Fibroblast of the aortic adventitia (primary cell): ENCODE results near the gene CCDC136. TPM values are rescaled to one million over a fixed set of nuclear protein-coding genes. Genes with fewer than 3 reads are reported as not detected.
A peak's percentile ranks its signal among the peaks of the same experiment; 100 is the strongest.

Experiments
- DNase-seq: peaks from one replicate; pipeline ENCODE4 v3.0.0-alpha.2; 2010; ENCODE audit warnings: low read depth
- H3K4me3 ChIP-seq: 2 replicates; pipeline ENCODE4 v1.5.1; 2011; ENCODE audit warnings: low read depth, mild to moderate bottlenecking, control low read depth, low read length, moderate library complexity
- CTCF ChIP-seq: IDR thresholded peaks from 2 replicates; pipeline ENCODE4 v1.5.1; 2011; ENCODE audit warnings: mild to moderate bottlenecking, low read length, control low read depth, inconsistent platforms; ENCODE audit not compliant: insufficient read depth
- total RNA-seq: library from RNA; depleted of rRNA; stranded (reverse); fragments of >200 nt; gene quantifications from 2 replicates; pipeline ENCODE4 v1.2.3, GENCODE V29; 2012; ENCODE audit warnings: low replicate concordance

The CCDC136 gene
- total RNA-seq, 1 donor, result 9.9 TPM

GRCh38 chr7:128794020-128794419 lies 2.3 kb downstream of the CCDC136 start:
- H3K4me3 ChIP-seq, result no peak overlapping the region
- no peak for TF ChIP-seq CTCF
- no peak for DNase-seq

DNA sequence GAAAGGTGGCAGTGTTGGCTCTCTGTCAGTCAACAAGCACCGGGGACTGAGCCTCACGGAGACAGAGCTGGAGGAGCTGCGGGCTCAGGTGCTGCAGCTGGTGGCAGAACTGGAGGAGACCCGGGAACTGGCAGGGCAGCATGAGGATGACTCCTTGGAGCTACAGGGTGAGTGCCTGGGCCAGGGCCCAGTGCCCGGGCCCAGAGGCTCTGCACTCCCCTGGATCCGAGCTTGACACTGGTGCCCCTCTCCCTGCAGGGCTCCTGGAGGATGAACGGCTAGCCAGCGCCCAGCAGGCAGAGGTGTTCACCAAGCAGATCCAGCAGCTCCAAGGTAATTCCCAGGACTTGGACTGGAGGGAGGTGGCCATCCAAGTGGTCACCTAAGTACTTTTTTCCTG lies 2.7 kb downstream of the CCDC136 start:
- H3K4me3 ChIP-seq, result no peak overlapping the region
- DNase-seq, result no peak
- no peak for TF ChIP-seq CTCF

DNA sequence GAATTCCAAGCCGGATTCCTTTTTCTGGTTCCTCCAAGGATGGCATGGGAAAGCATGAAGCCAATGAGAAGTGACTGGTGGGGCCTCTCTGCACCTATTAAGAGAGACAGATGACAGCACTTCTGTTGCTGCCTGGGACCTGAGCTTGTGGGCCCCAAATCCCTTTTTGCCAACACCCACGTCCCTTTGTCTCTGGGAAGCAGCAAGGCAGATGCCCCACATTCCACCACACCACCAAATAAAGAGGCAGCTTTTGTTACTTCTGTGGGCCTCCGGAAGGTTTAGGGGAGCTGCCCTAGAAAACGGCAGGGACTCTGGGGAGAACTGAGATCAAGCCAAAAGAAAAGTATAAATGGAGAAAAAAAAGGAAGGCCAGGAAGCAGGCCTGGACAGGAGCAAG lies 3.4 kb downstream of the CCDC136 start:
- DNase-seq, result no peak
- no peak for TF ChIP-seq CTCF

DNA sequence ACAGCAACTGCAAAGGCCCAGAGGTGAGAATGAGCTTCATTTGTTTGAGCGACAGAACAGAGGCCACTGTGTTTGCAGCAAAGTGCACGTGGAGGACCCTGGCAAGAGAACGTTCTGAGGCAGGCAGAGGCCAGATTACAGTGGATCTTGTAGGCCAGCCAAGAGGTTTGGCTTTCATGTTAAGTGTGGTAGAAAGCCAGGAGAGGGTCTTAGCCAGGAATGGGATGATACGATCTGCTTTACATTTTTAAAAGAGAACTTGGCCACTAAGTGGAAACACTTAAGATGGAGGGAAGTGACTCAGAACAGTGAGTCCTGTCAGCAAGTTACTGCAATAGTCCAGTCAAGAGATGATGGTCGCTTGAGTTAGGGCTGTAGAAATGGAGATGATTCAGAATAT lies 4.6 kb downstream of the CCDC136 start:
- no peak overlapping the region for H3K4me3 ChIP-seq
- no peak for TF ChIP-seq CTCF
- DNase-seq, result peak; percentile 98

More for the DNA sequence above, 3.4 kb downstream of the CCDC136 start:
- H3K4me3 ChIP-seq, result no peak overlapping the region

GRCh38 chr7:128799451-128799850 lies 7.7 kb downstream of the CCDC136 start:
- no peak for TF ChIP-seq CTCF
- no peak for DNase-seq
- H3K4me3 ChIP-seq, result no peak overlapping the region

DNA sequence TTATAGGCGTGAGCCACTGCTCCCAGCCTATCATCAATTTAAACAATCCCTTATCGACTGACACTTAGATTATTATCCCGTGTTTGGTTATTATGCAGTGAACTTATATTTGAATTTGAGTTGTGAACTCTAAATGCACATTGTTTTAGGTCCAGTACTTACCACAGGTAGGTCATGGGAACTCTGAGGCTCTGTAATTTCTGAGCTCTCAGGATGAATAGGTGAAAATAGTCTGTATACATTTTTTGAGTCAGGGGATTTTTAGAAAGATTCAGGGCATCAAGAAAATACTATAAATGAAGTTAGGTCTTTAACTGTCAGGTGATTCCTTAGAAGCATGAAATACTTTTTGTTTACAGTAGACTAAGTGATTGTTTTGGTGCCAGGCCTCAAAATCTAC lies 8.8 kb downstream of the CCDC136 start:
- DNase-seq, result no peak
- no peak overlapping the region for H3K4me3 ChIP-seq
- TF ChIP-seq CTCF, result no peak

DNA sequence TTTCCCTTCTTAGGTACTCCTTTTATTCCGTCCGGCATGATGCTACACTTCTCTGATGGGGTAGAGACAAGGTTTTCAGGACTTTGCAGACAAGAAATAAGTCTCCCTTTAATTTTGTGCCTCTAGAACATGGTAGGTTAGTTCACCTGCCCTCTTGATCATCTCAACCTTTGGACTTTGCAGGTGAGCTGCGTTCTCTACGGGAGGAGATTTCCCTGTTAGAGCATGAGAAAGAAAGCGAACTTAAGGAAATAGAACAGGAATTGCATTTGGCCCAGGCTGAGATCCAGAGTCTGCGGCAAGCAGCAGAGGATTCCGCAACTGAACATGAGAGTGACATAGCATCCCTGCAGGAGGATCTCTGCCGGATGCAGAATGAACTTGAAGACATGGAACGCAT lies 9.2 kb downstream of the CCDC136 start:
- no peak for DNase-seq
- H3K4me3 ChIP-seq, result no peak overlapping the region
- no peak for TF ChIP-seq CTCF
